ENCODE results near the gene GPC1. TPM values are rescaled to one million over a fixed set of nuclear protein-coding genes. Genes with fewer than 3 reads are reported as not detected.

The GPC1 gene
- total RNA-seq, 1 donor from 2014 or later = 155 TPM

DNA sequence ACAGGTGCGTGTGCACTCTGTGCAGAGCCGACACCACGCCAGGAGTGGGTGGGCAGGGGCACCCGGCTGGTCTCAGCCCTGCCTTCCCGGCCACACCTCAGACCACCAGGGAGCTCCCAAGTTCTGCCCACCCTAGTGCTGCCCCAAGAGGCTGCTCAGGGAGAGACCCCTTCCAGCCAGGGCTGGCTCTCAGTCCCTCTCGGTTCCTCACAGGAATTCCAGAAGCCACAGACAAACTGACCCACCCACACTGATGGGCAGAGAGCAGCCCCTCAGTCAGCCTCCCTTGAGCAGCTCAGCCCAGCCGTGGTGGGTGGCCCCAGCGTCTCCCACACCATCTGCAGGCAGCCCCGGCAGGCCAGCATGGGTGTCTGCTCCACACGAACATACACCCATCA lies 33.8 kb downstream of the GPC1 start:
- H3K9me3 Mint-ChIP-seq (ENCODE audit: unreplicated experiment) = peaks cover 33% of the 10 kb centered on the region
- H3K36me3 Mint-ChIP-seq (ENCODE audit: unreplicated experiment) = peaks cover 19% of the 10 kb centered on the region
- DNase-seq = no peak
- peaks cover 2% of the 10 kb centered on the region for H3K4me1 Mint-ChIP-seq (ENCODE audit: low read depth, unreplicated experiment)
- TF ChIP-seq, protein P1, sequence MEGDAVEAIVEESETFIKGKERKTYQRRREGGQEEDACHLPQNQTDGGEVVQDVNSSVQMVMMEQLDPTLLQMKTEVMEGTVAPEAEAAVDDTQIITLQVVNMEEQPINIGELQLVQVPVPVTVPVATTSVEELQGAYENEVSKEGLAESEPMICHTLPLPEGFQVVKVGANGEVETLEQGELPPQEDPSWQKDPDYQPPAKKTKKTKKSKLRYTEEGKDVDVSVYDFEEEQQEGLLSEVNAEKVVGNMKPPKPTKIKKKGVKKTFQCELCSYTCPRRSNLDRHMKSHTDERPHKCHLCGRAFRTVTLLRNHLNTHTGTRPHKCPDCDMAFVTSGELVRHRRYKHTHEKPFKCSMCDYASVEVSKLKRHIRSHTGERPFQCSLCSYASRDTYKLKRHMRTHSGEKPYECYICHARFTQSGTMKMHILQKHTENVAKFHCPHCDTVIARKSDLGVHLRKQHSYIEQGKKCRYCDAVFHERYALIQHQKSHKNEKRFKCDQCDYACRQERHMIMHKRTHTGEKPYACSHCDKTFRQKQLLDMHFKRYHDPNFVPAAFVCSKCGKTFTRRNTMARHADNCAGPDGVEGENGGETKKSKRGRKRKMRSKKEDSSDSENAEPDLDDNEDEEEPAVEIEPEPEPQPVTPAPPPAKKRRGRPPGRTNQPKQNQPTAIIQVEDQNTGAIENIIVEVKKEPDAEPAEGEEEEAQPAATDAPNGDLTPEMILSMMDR (IDR thresholded peaks at IDR 0.05; ENCODE audit: partially characterized antibody, unreplicated experiment) = no peak
- peak overlapping the region; percentile 60 for H3K27ac Mint-ChIP-seq (ENCODE audit: unreplicated experiment)
- peak overlapping the region; percentile 13 for H3K4me3 Mint-ChIP-seq (ENCODE audit: unreplicated experiment)
- peaks cover 20% of the 10 kb centered on the region for H3K27me3 Mint-ChIP-seq (ENCODE audit: unreplicated experiment)

DNA sequence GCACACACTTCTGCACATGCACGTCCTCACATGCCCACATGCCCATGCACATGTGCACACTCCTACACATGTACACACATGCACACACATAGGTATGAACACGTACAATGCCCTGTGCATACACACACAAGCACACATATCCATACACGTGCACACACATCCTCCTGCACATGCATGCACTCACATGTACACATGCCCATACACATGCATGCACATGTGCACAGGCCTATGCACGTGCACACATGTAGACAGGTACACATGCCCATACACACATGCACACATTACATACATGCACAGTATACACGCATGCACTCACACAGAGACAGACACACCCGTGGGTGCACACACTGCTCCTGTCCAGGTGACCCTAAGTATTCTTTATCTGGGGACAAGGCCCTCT lies 34.3 kb downstream of the GPC1 start:
- peaks cover 30% of the 10 kb centered on the region for H3K9me3 Mint-ChIP-seq (ENCODE audit: unreplicated experiment)
- H3K4me1 Mint-ChIP-seq (ENCODE audit: low read depth, unreplicated experiment) = peaks cover 2% of the 10 kb centered on the region
- H3K4me3 Mint-ChIP-seq (ENCODE audit: unreplicated experiment) = peak overlapping the region; percentile 13
- peak overlapping the region; percentile 60 for H3K27ac Mint-ChIP-seq (ENCODE audit: unreplicated experiment)
- TF ChIP-seq, protein P1 (IDR thresholded peaks at IDR 0.05; ENCODE audit: partially characterized antibody, unreplicated experiment) = no peak
- no peak for DNase-seq
- H3K27me3 Mint-ChIP-seq (ENCODE audit: unreplicated experiment) = peaks cover 20% of the 10 kb centered on the region
- H3K36me3 Mint-ChIP-seq (ENCODE audit: unreplicated experiment) = peaks cover 19% of the 10 kb centered on the region

DNA sequence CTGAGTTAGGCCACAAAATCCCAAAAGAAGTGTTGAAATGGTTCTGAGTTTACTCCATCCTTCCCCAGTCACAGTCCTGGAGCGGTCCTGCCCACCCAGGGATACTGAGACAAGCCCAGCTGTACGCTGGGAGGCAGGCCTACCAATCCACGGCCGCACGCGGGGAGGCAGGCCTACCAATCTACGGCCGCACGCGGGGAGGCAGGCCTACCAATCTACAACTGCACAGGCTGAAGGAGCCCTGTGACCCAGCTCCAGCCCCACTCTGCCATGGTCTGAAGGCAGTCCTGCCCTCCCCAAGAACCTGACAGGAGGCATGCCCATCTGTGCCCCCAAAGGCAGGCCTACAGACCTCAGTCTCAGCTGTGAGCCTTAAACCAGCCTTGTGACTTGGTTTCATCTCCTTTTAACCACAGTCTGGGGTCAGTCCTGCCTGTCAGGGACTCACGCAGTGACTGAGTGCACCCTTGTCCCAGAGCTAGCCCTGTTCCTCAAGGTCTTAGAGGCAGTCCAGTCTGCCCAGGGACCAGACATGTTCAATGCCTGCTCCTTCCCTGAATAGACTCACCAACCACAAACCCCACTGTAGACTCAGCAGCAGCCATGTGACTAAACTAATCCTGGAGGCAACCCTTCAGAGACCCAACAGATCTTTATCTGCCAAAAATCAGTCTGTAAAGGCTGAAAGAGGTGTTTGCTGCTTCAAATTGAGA lies 36.8 kb downstream of the GPC1 start:
- H3K36me3 Mint-ChIP-seq (ENCODE audit: unreplicated experiment) = peaks cover 19% of the 10 kb centered on the region

DNA sequence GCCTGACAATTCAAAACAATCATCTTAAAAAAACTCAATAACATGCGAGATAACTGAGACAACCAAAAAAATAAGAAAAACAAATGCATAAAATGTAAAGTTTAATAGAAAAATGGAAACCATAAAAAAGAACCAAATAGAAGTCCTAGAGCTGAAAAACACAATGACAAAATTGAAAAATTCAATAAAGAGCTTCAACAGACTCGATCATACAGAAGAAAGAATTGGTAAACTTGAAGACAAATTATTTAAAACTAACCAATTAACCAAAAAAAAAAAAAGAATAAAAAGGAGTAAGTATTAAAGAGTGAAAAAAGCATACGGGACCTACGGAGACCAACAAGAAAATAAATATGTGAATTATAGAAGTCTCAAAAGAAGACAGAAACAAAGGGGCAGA lies 37.7 kb downstream of the GPC1 start:
- Mint-ChIP-seq H3K27ac (ENCODE audit: unreplicated experiment) (no peak overlapping the region), H3K36me3 (ENCODE audit: unreplicated experiment) (peaks cover 19% of the 10 kb centered on the region), H3K9me3 (ENCODE audit: unreplicated experiment) (peaks cover 31% of the 10 kb centered on the region), H3K27me3 (ENCODE audit: unreplicated experiment) (peaks cover 16% of the 10 kb centered on the region), H3K4me1 (ENCODE audit: low read depth, unreplicated experiment) (peaks cover 2% of the 10 kb centered on the region), H3K4me3 (ENCODE audit: unreplicated experiment) (no peak overlapping the region)
- TF ChIP-seq, protein P1 (IDR thresholded peaks at IDR 0.05; ENCODE audit: partially characterized antibody, unreplicated experiment) = no peak
- DNase-seq = no peak

More for the DNA sequence above, 36.8 kb downstream of the GPC1 start:
- Mint-ChIP-seq H3K4me3 (ENCODE audit: unreplicated experiment) (no peak overlapping the region), H3K9me3 (ENCODE audit: unreplicated experiment) (peaks cover 29% of the 10 kb centered on the region), H3K4me1 (ENCODE audit: low read depth, unreplicated experiment) (peaks cover 2% of the 10 kb centered on the region), H3K27ac (ENCODE audit: unreplicated experiment) (no peak overlapping the region), H3K27me3 (ENCODE audit: unreplicated experiment) (peaks cover 14% of the 10 kb centered on the region)
- no peak for DNase-seq
- TF ChIP-seq, protein P1 (IDR thresholded peaks at IDR 0.05; ENCODE audit: partially characterized antibody, unreplicated experiment) = no peak

DNA sequence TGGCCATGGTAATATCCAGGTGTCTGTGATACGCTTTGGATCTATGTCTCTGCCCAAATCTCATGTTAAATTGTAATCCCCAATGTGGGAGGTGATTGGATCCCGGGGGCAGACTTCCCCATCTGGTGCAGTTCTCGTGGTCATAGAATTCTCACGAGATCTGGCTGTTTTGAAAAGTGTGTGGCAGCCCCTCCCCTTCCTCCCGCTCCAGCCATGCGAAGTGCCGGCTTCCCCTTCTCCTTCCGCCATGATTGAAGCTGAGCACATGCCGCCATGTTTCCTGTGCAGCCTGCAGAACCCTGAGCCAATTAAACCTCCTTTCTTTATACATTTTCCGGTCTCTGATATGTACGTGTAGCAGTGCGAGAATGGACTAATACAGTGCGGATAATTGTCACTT lies 42.5 kb downstream of the GPC1 start:
- DNase-seq = no peak
- Mint-ChIP-seq H3K9me3 (ENCODE audit: unreplicated experiment) (peaks cover 15% of the 10 kb centered on the region), H3K36me3 (ENCODE audit: unreplicated experiment) (peaks cover 8% of the 10 kb centered on the region), H3K4me3 (ENCODE audit: unreplicated experiment) (no peak overlapping the region), H3K27ac (ENCODE audit: unreplicated experiment) (no peak overlapping the region), H3K27me3 (ENCODE audit: unreplicated experiment) (peaks cover 6% of the 10 kb centered on the region), H3K4me1 (ENCODE audit: low read depth, unreplicated experiment) (no peaks in the 10 kb centered on the region)
- TF ChIP-seq, protein P1 (IDR thresholded peaks at IDR 0.05; ENCODE audit: partially characterized antibody, unreplicated experiment) = no peak
